ENCODE data around the gene PSD4.

- TF ChIP-seq EZH2 (IDR thresholded peaks at IDR 0.05; ENCODE audit: low read length, unreplicated experiment) (no peak), CTCF (conservative IDR thresholded peaks at IDR 0.05; ENCODE audit: low read depth, low read length) (no peak), EZH2phosphoT487 (IDR thresholded peaks at IDR 0.05; ENCODE audit: borderline replicate concordance, low read length) (no peak)
Observed at GRCh38 chr2:113223813-113224212, 50.0 kb downstream of the PSD4 start.

Data from PC-3 (cell line).